HepG2 (cell line): ENCODE measurements around the gene DIAPH1. TPM values are rescaled to one million over a fixed set of nuclear protein-coding genes. Genes with fewer than 3 reads are reported as not detected.

Experiments used
- ATAC-seq: fragments of 200-7000 bp; cut with Tn5 transposase; 3 replicates; pipeline ENCODE4 v1.9.1; 2020; ENCODE audit warnings: mild to moderate bottlenecking, moderate library complexity
- BruUV-seq: library from RNA; stranded (reverse); fragments of 400-500 nt; replicated peaks from 2 replicates; lab custom pipeline; 2021; lab: Mats Ljungman, UMichigan
- CTCF ChIA-PET: fragments of 300-600 bp; formaldehyde crosslinking; extraction: SDS; loops from one replicate; lab custom pipeline; 2021; ENCODE audit warnings: low total read pairs, inconsistent platforms, low intra/inter-chr PET ratio; lab: Yijun Ruan, JAX
- POLR2A ChIA-PET: fragments of 350-600 bp; sonication (Branson Sonifier 250); formaldehyde crosslinking; loops from one replicate; lab custom pipeline; 2020; ENCODE audit warnings: antibody characterized with exemption, inconsistent platforms; lab: Yijun Ruan, JAX
- DNase-seq: peaks from one replicate; pipeline ENCODE4 v3.0.0-alpha.2; 2015; ENCODE audit warnings: low spot score
- FAIRE-seq: peaks from 3 replicates; lab custom pipeline; 2011; peaks lifted over from hg19 to GRCh38; lab: Jason Lieb, UNC
- H2AFZ ChIP-seq: one replicate; pipeline ENCODE4 v1.6.1; 2011; ENCODE audit warnings: low read length, inconsistent platforms
- H3K27ac ChIP-seq: fragments of 300-600 bp; 3 replicates; pipeline ENCODE4 v1.8.0; 2011; ENCODE audit warnings: mixed run types, mild to moderate bottlenecking, mixed read lengths, low read length, inconsistent platforms; ENCODE audit not compliant: insufficient read depth; ENCODE audit errors: extremely low read length
- H3K27me3 ChIP-seq, 2 experiments: fragments of 200-600 bp in 1 of 2; 2 replicates in 1 of 2; 3 replicates in 1 of 2; pipeline versions ENCODE4 v1.6.0 to v1.8.0; 2011; ENCODE audit warnings: low read length in 2 of 2, mild to moderate bottlenecking in 2 of 2, moderate library complexity in 2 of 2, inconsistent platforms in 1 of 2; ENCODE audit not compliant: insufficient read depth in 2 of 2, control insufficient read depth in 1 of 2
- H3K36me3 ChIP-seq, 2 experiments: fragments of 200-600 bp in 1 of 2; replicated peaks in 1 of 2; 2 replicates in 1 of 2; 3 replicates in 1 of 2; pipeline versions ENCODE4 v1.5.1 to v1.8.0; 2011; ENCODE audit warnings: low read length in 2 of 2, inconsistent platforms in 1 of 2; ENCODE audit not compliant: insufficient read depth in 2 of 2, control insufficient read depth in 1 of 2
- H3K4me1 ChIP-seq: 2 replicates; pipeline ENCODE4 v1.5.1; 2012; ENCODE audit warnings: low read length, inconsistent platforms; ENCODE audit not compliant: insufficient read depth
- H3K4me2 ChIP-seq: 2 replicates; pipeline ENCODE4 v1.6.0; 2011; ENCODE audit warnings: low read depth, low read length, inconsistent platforms
- H3K4me3 ChIP-seq, 3 experiments: fragments of 200-600 bp in 1 of 3; sonication (generic), shearing (Covaris generic) in 1 of 3; replicated peaks in 1 of 3; 2 replicates each; pipeline ENCODE4 v1.5.1; 2011 to 2016; ENCODE audit warnings: low read length in 3 of 3, inconsistent platforms in 2 of 3, low read depth in 2 of 3, mild to moderate bottlenecking in 2 of 3, control low read depth in 1 of 3, mixed read lengths in 1 of 3; ENCODE audit not compliant: insufficient read depth in 1 of 3
- H3K79me2 ChIP-seq: one replicate; pipeline ENCODE4 v1.6.1; 2011; ENCODE audit warnings: low read length, inconsistent platforms; ENCODE audit not compliant: insufficient read depth
- H3K9ac ChIP-seq: 2 replicates; pipeline ENCODE4 v1.6.0; 2011; ENCODE audit warnings: mild to moderate bottlenecking, low read depth, low read length, inconsistent platforms; ENCODE audit not compliant: insufficient read depth
- H3K9me3 ChIP-seq: 2 replicates; pipeline ENCODE4 v1.5.1; 2012; ENCODE audit warnings: mild to moderate bottlenecking, low read length
- H4K20me1 ChIP-seq: 2 replicates; pipeline ENCODE4 v1.6.0; 2011; ENCODE audit warnings: inconsistent platforms, mild to moderate bottlenecking, low read length, moderate library complexity; ENCODE audit not compliant: insufficient read depth
- ADNP ChIP-seq: sonication (generic); formaldehyde crosslinking; IDR thresholded peaks from 2 replicates; pipeline ENCODE4 v1.4.0; 2020; ENCODE audit warnings: missing genetic modification reagents
- ATF1 ChIP-seq: IDR thresholded peaks from 2 replicates; pipeline ENCODE4 v1.6.1; 2016; ENCODE audit warnings: mild to moderate bottlenecking, control low read depth
- ATF7-NPFF ChIP-seq: sonication (generic); formaldehyde crosslinking; IDR thresholded peaks from 2 replicates; pipeline ENCODE4 v1.8.1; 2023; ENCODE audit warnings: mild to moderate bottlenecking, low read depth, missing genetic modification reagents, moderate library complexity
- JARID2 ChIP-seq: sonication (generic); formaldehyde crosslinking; IDR thresholded peaks from 2 replicates; pipeline ENCODE4 v1.8.1; 2023; ENCODE audit warnings: missing genetic modification reagents, inconsistent platforms; ENCODE audit not compliant: insufficient replicate concordance
- MAFF ChIP-seq: IDR thresholded peaks from 2 replicates; pipeline ENCODE4 v1.6.1; 2011; ENCODE audit warnings: low read depth, low read length, improper control_type of control experiment
- REL ChIP-seq: sonication (generic); formaldehyde crosslinking; conservative IDR thresholded peaks from 2 replicates; pipeline ENCODE4 v1.8.0; 2022; ENCODE audit warnings: mild to moderate bottlenecking, missing genetic modification reagents, moderate library complexity
- TAF1 ChIP-seq: sonication (generic); formaldehyde crosslinking; IDR thresholded peaks from 2 replicates; pipeline ENCODE4 v1.4.0; 2020; ENCODE audit warnings: missing genetic modification reagents
- TBL1XR1 ChIP-seq: fragments of 150-350 bp; IDR thresholded peaks from 2 replicates; pipeline ENCODE4 v1.6.1; 2014; ENCODE audit warnings: borderline replicate concordance, low read length; ENCODE audit not compliant: partially characterized antibody
- TEAD3 ChIP-seq: optimal IDR thresholded peaks from 2 replicates; pipeline ENCODE3; 2016; ENCODE audit warnings: borderline replicate concordance
- ZGPAT ChIP-seq: IDR thresholded peaks from 2 replicates; pipeline ENCODE4 v1.6.1; 2016; ENCODE audit warnings: mild to moderate bottlenecking
- ZNF18 ChIP-seq: sonication (generic); formaldehyde crosslinking; IDR thresholded peaks from 2 replicates; pipeline ENCODE4 v1.8.0; 2022; ENCODE audit warnings: mild to moderate bottlenecking, missing genetic modification reagents; ENCODE audit not compliant: insufficient replicate concordance
- ZNF205 ChIP-seq: IDR thresholded peaks from 2 replicates; pipeline ENCODE4 v1.6.1; 2018; ENCODE audit warnings: missing biosample characterization, missing genetic modification reagents
- ZNF326 ChIP-seq: sonication (generic); formaldehyde crosslinking; IDR thresholded peaks from 2 replicates; pipeline ENCODE4 v1.4.0; 2020; ENCODE audit warnings: missing genetic modification reagents, borderline replicate concordance
- ZNF546 ChIP-seq: sonication (generic); formaldehyde crosslinking; conservative IDR thresholded peaks from 2 replicates; pipeline ENCODE4 v1.8.1; 2023; ENCODE audit warnings: mild to moderate bottlenecking, missing genetic modification reagents
- ZNF639 ChIP-seq: conservative IDR thresholded peaks from 2 replicates; pipeline ENCODE4 v1.6.1; 2018; ENCODE audit warnings: missing genetic modification reagents
- ZNF644 ChIP-seq: IDR thresholded peaks from 2 replicates; pipeline ENCODE4 v1.6.1; 2016; ENCODE audit warnings: low read depth
- ZNF839 ChIP-seq: sonication (generic); formaldehyde crosslinking; IDR thresholded peaks from 2 replicates; pipeline ENCODE4 v1.4.0; 2020; ENCODE audit warnings: missing genetic modification reagents, mild to moderate bottlenecking, borderline replicate concordance
- WGBS: methylation state at CpG from one replicate; pipeline ENCODE4 v1.1.6; 2017; ENCODE audit warnings: low lambda C conversion rate; 5-methylcytosine and 5-hydroxymethylcytosine counted together
- in situ Hi-C: cut with HindIII; loops from 2 replicates; pipeline ENCODE4 v1.10.0; 2017; ENCODE audit warnings: low pct_unique_long_range_greater_than_20kb; ENCODE audit not compliant: extremely low pct_ligation_motif_present
- intact Hi-C: fragments of 100-400 bp; cut with micrococcal nuclease; formaldehyde crosslinking; loops from one replicate; pipeline ENCODE4 v1.10.0; 2022; ENCODE audit not compliant: unreplicated experiment
- polyA plus RNA-seq, 8 experiments: library from polyadenylated mRNA; depleted of rRNA in 3 of 8; stranded (reverse) in 7 of 8; unstranded in 1 of 8; fragments of >200 nt; fragmentation: Illumina TruSeq in 4 of 8; extraction: Trizol in 4 of 8; gene quantifications; 2 replicates each; pipeline versions ENCODE4 v1.2.1 to v1.2.3, GENCODE V29; 2011 to 2016; ENCODE audit warnings: low read depth in 4 of 8, missing spikeins in 1 of 8, mixed read lengths in 1 of 8; ENCODE audit not compliant: insufficient read depth in 1 of 8
- total RNA-seq, 5 experiments: library from RNA; depleted of rRNA; stranded (reverse); fragments of >200 nt; fragmentation: Illumina TruSeq; extraction: Trizol; gene quantifications; 2 replicates each; pipeline ENCODE4 v1.2.3, GENCODE V29; 2016; ENCODE audit warnings: low read depth in 1 of 5
- TF ChIP-seq, protein P1 (sequence below), 2 experiments: fragments of 450-650 bp in 1 of 2; sonication (generic) in 1 of 2; formaldehyde crosslinking; IDR thresholded peaks; 2 replicates each; pipeline versions ENCODE4 v1.5.0 to v1.8.0; 2020 to 2022; ENCODE audit warnings: mild to moderate bottlenecking in 1 of 2, missing genetic modification reagents in 1 of 2
- TF ChIP-seq, protein P2 (sequence below): sonication (generic); formaldehyde crosslinking; IDR thresholded peaks from 2 replicates; pipeline ENCODE4 v1.5.1; 2020; ENCODE audit warnings: mild to moderate bottlenecking, missing genetic modification reagents, borderline replicate concordance

DIAPH1 gene
- total and polyA plus RNA-seq, 2 of the 13 experiments (the other 11 are each of a cell fraction or from before 2014, with no cell fraction given) = 25.1 to 33.9 TPM

- in situ Hi-C loops = no loop called here
- no peak for FAIRE-seq
- intact Hi-C loops = no loop called here
- Histone ChIP-seq H3K9me3 (no peaks in the 10 kb centered on the region), H3K36me3 (peaks cover 25 to 56% of the 10 kb centered on the region in 2 experiments), H3K4me2 (no peak overlapping the region), H4K20me1 (no peaks in the 10 kb centered on the region), H2AFZ (no peak overlapping the region), H3K27me3 (no peaks in the 10 kb centered on the region), H3K27ac (no peak overlapping the region), H3K4me1 (peaks cover 19% of the 10 kb centered on the region), H3K4me3 (no peak overlapping the region), H3K79me2 (no peaks in the 10 kb centered on the region), H3K9ac (no peak overlapping the region)
- ChIA-PET POLR2A (no interaction called here), CTCF (no interaction called here)
- 96% methylated on average over 1 of the region's 1 CpG for WGBS
- DNase-seq = no peak
- no peak for ATAC-seq
- BruUV-seq = no TSS peak
- no peak for TF ChIP-seq ZNF644 (CRISPR knock-in tag)
- no peak for TF ChIP-seq ZGPAT (CRISPR knock-in tag)
- no peak for TF ChIP-seq TEAD3 (CRISPR knock-in tag)
- no peak for TF ChIP-seq ZNF18 (CRISPR knock-in tag)
- TF ChIP-seq, protein P1, sequence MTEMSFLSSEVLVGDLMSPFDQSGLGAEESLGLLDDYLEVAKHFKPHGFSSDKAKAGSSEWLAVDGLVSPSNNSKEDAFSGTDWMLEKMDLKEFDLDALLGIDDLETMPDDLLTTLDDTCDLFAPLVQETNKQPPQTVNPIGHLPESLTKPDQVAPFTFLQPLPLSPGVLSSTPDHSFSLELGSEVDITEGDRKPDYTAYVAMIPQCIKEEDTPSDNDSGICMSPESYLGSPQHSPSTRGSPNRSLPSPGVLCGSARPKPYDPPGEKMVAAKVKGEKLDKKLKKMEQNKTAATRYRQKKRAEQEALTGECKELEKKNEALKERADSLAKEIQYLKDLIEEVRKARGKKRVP (CRISPR knock-in tag; IDR thresholded peaks at IDR 0.05) = no peak
- TF ChIP-seq ZNF205 (CRISPR knock-in tag) = no peak
- TF ChIP-seq ZNF839 = no peak
- no peak for TF ChIP-seq ADNP (CRISPR knock-in tag)
- TF ChIP-seq, protein P2, sequence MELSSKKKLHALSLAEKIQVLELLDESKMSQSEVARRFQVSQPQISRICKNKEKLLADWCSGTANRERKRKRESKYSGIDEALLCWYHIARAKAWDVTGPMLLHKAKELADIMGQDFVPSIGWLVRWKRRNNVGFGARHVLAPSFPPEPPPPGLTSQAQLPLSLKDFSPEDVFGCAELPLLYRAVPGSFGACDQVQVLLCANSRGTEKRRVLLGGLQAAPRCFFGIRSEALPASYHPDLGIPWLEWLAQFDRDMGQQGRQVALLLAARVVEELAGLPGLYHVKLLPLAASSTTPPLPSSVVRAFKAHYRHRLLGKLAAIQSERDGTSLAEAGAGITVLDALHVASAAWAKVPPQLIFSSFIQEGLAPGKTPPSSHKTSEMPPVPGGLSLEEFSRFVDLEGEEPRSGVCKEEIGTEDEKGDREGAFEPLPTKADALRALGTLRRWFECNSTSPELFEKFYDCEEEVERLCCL (CRISPR knock-in tag) = no peak
- TF ChIP-seq MAFF = no peak
- TF ChIP-seq TAF1 (CRISPR knock-in tag) = no peak
- no peak for TF ChIP-seq ZNF546 (CRISPR knock-in tag)
- TF ChIP-seq ZNF639 = no peak
- no peak for TF ChIP-seq JARID2 (CRISPR knock-in tag)
- no peak for TF ChIP-seq ATF7-NPFF (CRISPR knock-in tag)
- TF ChIP-seq ZNF326 (CRISPR knock-in tag) = no peak
- TF ChIP-seq ATF1 (CRISPR knock-in tag) = no peak
- TF ChIP-seq REL = no peak
- TF ChIP-seq TBL1XR1 = no peak
Measured at GRCh38 chr5:141532726-141533125, 86.1 kb downstream of the DIAPH1 start.
